ENCODE measurements around the gene WDR47.

WDR47 gene

DNA sequence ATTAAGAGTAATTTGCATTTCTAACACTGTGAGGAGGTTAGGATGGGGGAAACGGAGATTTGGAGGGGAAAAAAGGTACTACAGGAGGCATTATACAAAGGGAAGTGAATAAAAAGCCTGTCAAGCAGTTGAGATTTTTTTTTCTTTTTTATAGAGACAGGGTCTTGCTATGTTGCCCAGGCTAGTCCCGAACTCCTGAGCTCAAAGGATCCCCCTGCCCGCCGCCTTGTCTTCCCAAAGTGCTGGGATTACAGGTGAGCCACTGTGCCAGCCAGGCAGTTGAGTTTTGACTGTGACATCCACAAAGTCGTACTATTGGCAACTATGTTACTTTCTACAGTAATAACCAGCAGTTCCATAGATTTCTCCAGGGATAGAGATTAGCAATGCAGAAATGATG lies 81.2 kb downstream of the WDR47 start:
- ChIA-PET POLR2A (ENCODE audit: low non-redundant PET) (no interaction called here), CTCF (no interaction called here)
- TF ChIP-seq, protein P1, sequence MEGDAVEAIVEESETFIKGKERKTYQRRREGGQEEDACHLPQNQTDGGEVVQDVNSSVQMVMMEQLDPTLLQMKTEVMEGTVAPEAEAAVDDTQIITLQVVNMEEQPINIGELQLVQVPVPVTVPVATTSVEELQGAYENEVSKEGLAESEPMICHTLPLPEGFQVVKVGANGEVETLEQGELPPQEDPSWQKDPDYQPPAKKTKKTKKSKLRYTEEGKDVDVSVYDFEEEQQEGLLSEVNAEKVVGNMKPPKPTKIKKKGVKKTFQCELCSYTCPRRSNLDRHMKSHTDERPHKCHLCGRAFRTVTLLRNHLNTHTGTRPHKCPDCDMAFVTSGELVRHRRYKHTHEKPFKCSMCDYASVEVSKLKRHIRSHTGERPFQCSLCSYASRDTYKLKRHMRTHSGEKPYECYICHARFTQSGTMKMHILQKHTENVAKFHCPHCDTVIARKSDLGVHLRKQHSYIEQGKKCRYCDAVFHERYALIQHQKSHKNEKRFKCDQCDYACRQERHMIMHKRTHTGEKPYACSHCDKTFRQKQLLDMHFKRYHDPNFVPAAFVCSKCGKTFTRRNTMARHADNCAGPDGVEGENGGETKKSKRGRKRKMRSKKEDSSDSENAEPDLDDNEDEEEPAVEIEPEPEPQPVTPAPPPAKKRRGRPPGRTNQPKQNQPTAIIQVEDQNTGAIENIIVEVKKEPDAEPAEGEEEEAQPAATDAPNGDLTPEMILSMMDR (conservative IDR thresholded peaks at IDR 0.05; ENCODE audit: low read depth): no peak
- DNase-seq (ENCODE audit: low spot score): no peak
- no peak overlapping the region for H3K27ac ChIP-seq

DNA sequence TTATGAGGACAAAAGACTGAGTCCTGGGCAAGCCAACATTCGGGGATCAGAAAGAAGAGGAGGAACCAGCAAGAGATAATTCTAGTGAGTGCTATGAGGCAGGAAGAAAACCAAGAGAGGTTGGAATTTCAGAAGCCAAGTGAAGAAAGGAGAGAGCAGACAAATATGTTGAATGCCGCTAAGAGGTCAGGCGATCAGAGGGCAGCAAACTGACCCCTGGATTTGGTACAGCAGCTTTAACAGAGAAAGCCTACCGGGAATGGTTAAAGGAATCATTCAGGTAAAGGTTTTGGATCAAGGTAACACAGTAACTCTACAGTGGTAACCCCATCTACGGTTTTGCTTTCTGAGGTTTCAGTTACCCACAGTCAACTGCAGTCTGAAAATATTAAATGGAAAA lies 84.0 kb downstream of the WDR47 start:
- no peak for DNase-seq (ENCODE audit: low spot score)
- ChIA-PET POLR2A (ENCODE audit: low non-redundant PET) (no interaction called here), CTCF (interaction anchor here (0.5 to 0.6 kb wide), 2 partner anchors 17 to 57 kb away, joined by 4 read pairs; no protein-coding TSS in a partner anchor)
- TF ChIP-seq, protein P1 (conservative IDR thresholded peaks at IDR 0.05; ENCODE audit: low read depth): no peak
- no peak overlapping the region for H3K27ac ChIP-seq

DNA sequence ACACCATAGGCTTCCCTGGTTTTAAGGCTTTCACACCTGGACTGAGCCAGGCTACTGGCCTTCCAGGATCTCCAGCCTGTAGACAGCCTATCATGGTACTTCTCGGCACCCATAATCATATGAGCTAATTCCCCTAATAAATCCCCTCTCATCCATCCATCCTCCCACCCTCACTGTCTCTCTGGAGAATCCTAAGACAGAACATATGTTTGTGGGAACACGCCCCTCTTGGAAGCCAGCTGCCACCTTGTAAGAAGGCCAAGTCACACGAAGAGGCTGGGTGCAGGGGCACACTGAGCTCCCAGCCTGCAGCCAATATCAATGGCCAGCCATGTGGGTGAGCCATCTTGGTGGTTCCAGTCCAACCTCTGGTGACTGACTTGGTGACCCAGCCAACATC lies 86.0 kb downstream of the WDR47 start:
- H3K27ac ChIP-seq: no peak overlapping the region
- no peak for DNase-seq (ENCODE audit: low spot score)
- TF ChIP-seq, protein P1 (conservative IDR thresholded peaks at IDR 0.05; ENCODE audit: low read depth): no peak
- POLR2A ChIA-PET (ENCODE audit: low non-redundant PET): interaction anchor here (0.6 kb wide), 1 partner anchor 144 kb away, joined by 5 read pairs; no protein-coding TSS in a partner anchor
- CTCF ChIA-PET: interaction anchor here (0.5 kb wide), 1 partner anchor 149 kb away, joined by 4 read pairs; no protein-coding TSS in a partner anchor

DNA sequence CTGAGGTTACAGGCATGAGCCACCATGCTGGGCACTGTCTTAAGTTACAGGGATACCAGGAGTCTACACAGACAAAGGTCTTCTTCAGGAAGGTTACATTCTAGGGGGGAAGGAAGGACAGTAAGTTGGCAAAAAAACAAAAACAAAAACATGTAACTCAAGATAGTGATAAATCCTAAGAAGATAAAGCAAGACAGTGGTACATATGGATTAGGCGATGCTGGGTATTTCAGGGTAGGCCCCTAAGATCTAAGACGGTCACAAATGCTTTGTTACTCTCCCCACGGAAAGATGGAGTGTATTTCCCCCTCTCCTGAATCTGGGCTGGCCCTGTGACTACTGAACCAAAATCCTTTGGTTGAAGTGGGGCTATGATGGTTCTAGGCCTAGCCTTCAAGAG lies 86.8 kb downstream of the WDR47 start:
- DNase-seq (ENCODE audit: low spot score): no peak
- POLR2A ChIA-PET (ENCODE audit: low non-redundant PET): no interaction called here
- no peak overlapping the region for H3K27ac ChIP-seq
- CTCF ChIA-PET: no interaction called here
- TF ChIP-seq, protein P1 (conservative IDR thresholded peaks at IDR 0.05; ENCODE audit: low read depth): no peak

DNA sequence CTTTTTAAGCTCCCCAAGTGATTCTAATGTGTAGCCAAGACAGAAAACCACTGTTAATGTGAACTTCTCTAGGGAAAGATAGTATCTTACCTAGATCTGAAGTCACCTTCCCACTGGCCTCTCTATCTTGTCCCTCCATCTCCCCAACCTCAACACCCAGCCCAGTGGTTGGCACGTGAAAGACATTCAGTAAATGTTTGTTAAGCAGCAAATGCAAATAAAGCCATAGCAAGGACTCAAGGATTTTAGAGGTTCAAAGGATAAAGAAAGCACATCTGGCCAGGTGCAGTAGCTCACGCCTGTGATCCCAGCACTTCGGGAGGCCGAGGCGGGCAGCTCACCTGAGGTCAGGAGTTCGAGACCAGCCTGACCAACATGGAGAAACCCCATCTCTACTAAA lies 88.5 kb downstream of the WDR47 start:
- ChIA-PET CTCF (interaction anchor here (0.5 to 0.7 kb wide), 3 partner anchors 9 to 1718 kb away, joined by 3 to 4 read pairs (median 3); no protein-coding TSS in a partner anchor), POLR2A (ENCODE audit: low non-redundant PET) (no interaction called here)
- no peak overlapping the region for H3K27ac ChIP-seq
- DNase-seq (ENCODE audit: low spot score): no peak
- TF ChIP-seq, protein P1 (conservative IDR thresholded peaks at IDR 0.05; ENCODE audit: low read depth): no peak

DNA sequence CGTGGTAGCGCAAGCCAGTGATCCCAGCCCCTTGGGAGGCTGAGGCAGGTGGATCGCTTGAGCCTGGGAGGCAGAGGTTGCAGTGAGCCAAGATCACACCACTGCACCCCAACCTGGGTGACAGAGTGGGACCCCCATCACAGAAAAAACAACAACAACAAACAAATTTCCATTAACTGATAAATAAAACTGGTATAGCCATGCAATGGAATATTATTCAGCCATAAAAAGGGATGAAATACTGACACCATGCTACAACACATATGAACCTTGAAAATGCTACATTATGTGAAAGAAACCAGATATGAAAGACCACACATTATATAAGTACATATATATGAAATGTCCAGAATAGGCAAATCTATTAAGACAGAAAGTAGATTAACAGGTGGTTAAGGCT lies 90.7 kb downstream of the WDR47 start:
- CTCF ChIA-PET: interaction anchor here (0.6 kb wide), 1 partner anchor 72 kb away, joined by 4 read pairs; no protein-coding TSS in a partner anchor

More for the DNA sequence above, 90.7 kb downstream of the WDR47 start:
- TF ChIP-seq, protein P1 (conservative IDR thresholded peaks at IDR 0.05; ENCODE audit: low read depth): no peak
- DNase-seq (ENCODE audit: low spot score): no peak
- H3K27ac ChIP-seq: no peak overlapping the region
- POLR2A ChIA-PET (ENCODE audit: low non-redundant PET): no interaction called here

Data from RWPE1 (cell line).